Hematopoietic multipotent progenitor cell treated with erythropoietin and hydrocortisone succinate and interleukin-3 and kit ligand, for 17 days (in vitro differentiated cells): ENCODE measurements around the gene PTPA.
A peak's percentile ranks its signal among the peaks of the same experiment; 100 is the strongest.
"Not testable (repeated sequence)": the region's sequence is repeated elsewhere in the genome, so short reads cannot be mapped to it uniquely, and the experiment has no call there.

Experiments
- DNase-seq: peaks from one replicate; pipeline ENCODE4 v3.0.0-alpha.2; 2015; ENCODE audit warnings: low spot score

The PTPA gene

GRCh38 chr9:129109537-129109903 is 1.7 kb upstream of the PTPA start:
- peak; percentile 13 for DNase-seq

- no peak for DNase-seq
These were observed 1.1 kb upstream of the PTPA start for GRCh38 chr9:129109952-129110739.

GRCh38 chr9:129111528-129112151 is 425 bp downstream of the PTPA start:
- peak; percentile 28 for DNase-seq

GRCh38 chr9:129112526-129112925 is 1.3 kb downstream of the PTPA start:
- DNase-seq, result not testable (repeated sequence)

- DNase-seq, result no peak
These were observed 2.6 kb downstream of the PTPA start for GRCh38 chr9:129113645-129114304.

- no peak for DNase-seq
These were observed 7.6 kb downstream of the PTPA start for GRCh38 chr9:129118799-129119198.

- DNase-seq, result no peak
These were observed 10.3 kb downstream of the PTPA start for GRCh38 chr9:129121483-129121882.

GRCh38 chr9:129122133-129122532 is 10.9 kb downstream of the PTPA start:
- no peak for DNase-seq

GRCh38 chr9:129122976-129123375 is 11.8 kb downstream of the PTPA start:
- not testable (repeated sequence) for DNase-seq

GRCh38 chr9:129124506-129125069 is 13.4 kb downstream of the PTPA start:
- DNase-seq, result peak; percentile 54

GRCh38 chr9:129125478-129125877 is 14.3 kb downstream of the PTPA start:
- DNase-seq, result no peak

GRCh38 chr9:129126749-129127618 is 15.8 kb downstream of the PTPA start:
- no peak for DNase-seq

GRCh38 chr9:129128689-129129088 is 17.5 kb downstream of the PTPA start:
- DNase-seq, result no peak

- not testable (repeated sequence) for DNase-seq
These were observed 19.1 kb downstream of the PTPA start for GRCh38 chr9:129130271-129130670.

GRCh38 chr9:129130791-129131190 is 19.6 kb downstream of the PTPA start:
- no peak for DNase-seq

- DNase-seq, result peak; percentile 81
These were observed 20.3 kb downstream of the PTPA start for GRCh38 chr9:129131300-129132145.

GRCh38 chr9:129133082-129133481 is 21.9 kb downstream of the PTPA start:
- DNase-seq, result no peak

- DNase-seq, result no peak
These were observed 24.3 kb downstream of the PTPA start for GRCh38 chr9:129135476-129135875.

GRCh38 chr9:129136446-129137035 is 25.3 kb downstream of the PTPA start:
- no peak for DNase-seq
